Motor neuron (in vitro differentiated cells): Measurements from ENCODE around the gene PTPN11. TPM values are rescaled to one million over a fixed set of nuclear protein-coding genes. Genes with fewer than 3 reads are reported as not detected.
A peak's percentile ranks its signal among the peaks of the same experiment; 100 is the strongest.
"Not testable (repeated sequence)": the region's sequence is repeated elsewhere in the genome, so short reads cannot be mapped to it uniquely, and the experiment has no call there.

Source experiments
- ATAC-seq, 8 experiments: fragments of 200-7000 bp; cut with Tn5 transposase; replicated peaks in 6 of 8; 2 replicates each; pipeline ENCODE4 v1.8.0; 2021; ENCODE audit warnings: mild to moderate bottlenecking in 8 of 8, moderate library complexity in 8 of 8
- H3K27ac ChIP-seq, 2 donors: fragments of 250-450 bp; sonication (Bioruptor Pico); 2 replicates each; pipeline ENCODE4 v1.9.0; 2021; ENCODE audit warnings: antibody characterized with exemption in 2 of 2, mild to moderate bottlenecking in 2 of 2, moderate library complexity in 1 of 2
- H3K4me1 ChIP-seq, 2 donors: fragments of 250-450 bp; sonication (Bioruptor Pico); replicated peaks in 1 of 2; 2 replicates each; pipeline ENCODE4 v1.6.1; 2021; ENCODE audit warnings: antibody characterized with exemption in 2 of 2, mild to moderate bottlenecking in 2 of 2, moderate library complexity in 1 of 2
- H3K4me3 ChIP-seq, 5 donors: fragments of 250-450 bp; sonication (Bioruptor Pico); 2 replicates each; pipeline ENCODE4 v1.9.0; 2021; ENCODE audit warnings: antibody characterized with exemption in 5 of 5, mild to moderate bottlenecking in 5 of 5, moderate library complexity in 4 of 5
- WGBS, 10 experiments: fragments of 450-650 bp; shearing (Covaris generic); methylation state at CpG; one replicate each; pipeline ENCODE4 v1.0.0; 2022; 5-methylcytosine and 5-hydroxymethylcytosine counted together
- in situ Hi-C, 9 experiments: fragments of 400-800 bp; cut with MboI; loops; one replicate each; pipeline ENCODE4 v1.15.0; 2021; ENCODE audit warnings: low sequenced_read_pairs in 9 of 9, low pct_unique_long_range_greater_than_20kb in 2 of 9; ENCODE audit not compliant: unreplicated experiment in 9 of 9
- total RNA-seq, 8 experiments: library from RNA; unstranded; fragments of 300-600 nt; gene quantifications; 2 replicates each; pipeline versions ENCODE4 v1.2.3 to v1.2.4, GENCODE V29; 2022

PTPN11 gene
- total RNA-seq, 8 experiments from 2014 or later: 29.2 to 96.4 (median 49.9) TPM

DNA sequence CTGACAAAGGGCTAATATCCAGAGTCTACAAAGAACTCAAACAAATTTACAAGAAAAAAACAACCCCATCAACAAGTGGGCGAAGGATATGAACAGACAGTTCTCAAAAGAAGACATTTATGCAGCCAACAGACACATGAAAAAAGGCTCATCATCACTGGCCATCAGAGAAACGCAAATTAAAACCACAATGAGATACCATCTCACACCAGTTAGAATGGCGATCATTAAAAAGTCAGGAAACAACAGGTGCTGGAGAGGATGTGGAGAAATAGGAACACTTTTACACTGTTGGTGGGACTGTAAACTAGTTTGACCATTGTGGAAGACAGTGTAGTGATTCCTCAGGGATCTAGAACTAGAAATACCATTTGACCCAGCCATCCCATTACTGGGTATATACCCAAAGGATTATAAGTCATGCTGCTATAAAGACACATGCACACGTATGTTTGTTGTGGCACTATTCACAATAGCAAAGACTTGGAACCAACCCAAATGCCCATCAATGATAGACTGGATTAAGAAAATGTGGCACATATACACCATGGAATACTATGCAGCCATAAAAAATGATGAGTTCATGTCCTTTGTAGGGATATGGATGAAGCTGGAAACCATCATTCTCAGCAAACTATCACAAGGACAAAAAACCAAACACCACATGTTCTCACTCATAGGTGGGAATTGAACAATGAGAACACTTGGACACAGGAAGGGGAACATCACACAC is 28.7 kb upstream of the PTPN11 start:
- ATAC-seq, H3K4me3 ChIP-seq, H3K27ac ChIP-seq: not testable (repeated sequence)
- H3K4me1 ChIP-seq: peaks cover 12% of the 10 kb centered on the region in 2 donors
- 90% methylated on average over 1 of the region's 4 CpGs; no CpG with 5 or more reads in 9 of the 10 experiments for WGBS, 10 experiments
- in situ Hi-C loops: loop anchor here in 3 of 9 experiments (25.0 kb wide), 2 partner anchors 103 to 128 kb away; no protein-coding TSS in a partner anchor

DNA sequence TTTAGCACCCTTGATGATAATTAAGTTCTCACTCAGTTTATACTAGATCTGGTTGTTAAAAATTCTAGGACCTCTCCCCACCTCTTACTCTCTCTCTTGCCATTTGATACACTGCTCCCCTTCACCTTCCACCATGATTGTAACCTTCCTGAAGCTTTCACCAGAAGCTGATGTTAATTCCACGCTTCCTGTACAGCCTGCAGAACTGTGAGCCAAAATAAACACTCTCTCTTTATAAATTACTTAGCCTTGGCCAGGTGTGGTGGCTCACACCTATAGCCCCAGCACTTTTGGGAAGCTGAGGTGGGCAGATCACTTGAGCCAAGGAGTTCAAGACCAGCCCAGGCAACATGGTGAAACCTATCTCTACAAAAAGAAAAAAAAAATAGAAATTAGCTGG is 25.4 kb upstream of the PTPN11 start:
- no peak for ATAC-seq
- Histone ChIP-seq H3K4me1 (no peaks in the 10 kb centered on the region), H3K4me3 (no peak overlapping the region), H3K27ac (no peak overlapping the region)
- in situ Hi-C loops: loop anchor here in 3 of 9 experiments (25.0 kb wide), 2 partner anchors 106 to 131 kb away; no protein-coding TSS in a partner anchor
- WGBS, 10 experiments: 40 to 100% (median 95%) methylated on average over 1 of the region's 1 CpG; no CpG with 5 or more reads in 4 of the 10 experiments

DNA sequence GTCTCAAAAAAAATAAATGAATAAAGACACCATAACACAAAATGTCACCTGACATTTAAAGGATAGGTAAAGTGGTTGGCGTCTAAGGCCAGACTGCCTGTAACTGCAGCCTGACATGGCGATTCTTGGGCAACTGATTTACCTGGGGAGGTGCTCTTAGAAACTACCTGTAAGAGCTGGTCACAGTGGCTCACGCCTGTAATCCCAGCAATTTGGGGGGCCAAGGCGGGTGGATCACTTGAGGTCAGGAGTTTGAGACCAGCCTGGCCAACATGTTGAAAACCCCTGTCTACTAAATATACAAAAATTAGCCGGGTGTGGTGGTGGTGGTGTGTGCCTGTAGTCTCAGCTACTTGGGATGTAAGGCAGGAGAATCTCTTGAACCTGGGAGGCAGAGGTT is 17.7 kb upstream of the PTPN11 start:
- in situ Hi-C loops: no loop called here
- 60 to 92% (median 82%) methylated on average over 1 to 5 of the region's 5 CpGs; no CpG with 5 or more reads in 2 of the 10 experiments for WGBS, 10 experiments
- ATAC-seq: peak in 1 of 8 experiments; percentile 7

DNA sequence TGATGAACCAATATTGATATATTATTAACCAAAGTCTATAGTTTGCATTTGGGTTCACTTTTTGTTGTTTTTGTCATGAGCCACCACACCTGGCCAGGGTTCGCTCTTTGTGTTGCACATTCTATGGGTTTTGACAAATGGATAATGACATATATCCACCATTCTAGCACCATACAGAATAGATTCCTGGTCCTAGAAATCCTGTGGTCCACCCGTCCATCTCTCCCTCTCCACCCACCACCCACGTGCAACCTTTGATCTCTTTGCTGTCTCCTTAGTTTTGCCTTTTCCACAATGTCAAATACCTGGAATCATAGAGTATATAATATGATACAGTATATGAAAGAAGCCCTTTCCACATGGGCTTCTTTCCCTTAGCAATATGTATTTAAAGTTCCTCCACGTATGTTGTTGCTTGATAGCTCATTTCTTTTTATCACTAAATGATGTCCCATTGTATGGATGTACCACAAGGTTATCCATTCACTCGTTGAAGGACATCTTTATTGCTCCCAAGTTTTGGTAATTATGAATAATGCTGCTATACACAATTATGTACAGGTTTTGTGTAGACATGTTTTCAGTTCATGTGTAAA is 16.7 kb upstream of the PTPN11 start:
- peaks cover 0 to 1% of the 10 kb centered on the region in 2 donors for H3K4me1 ChIP-seq
- H3K27ac ChIP-seq: no peak overlapping the region
- in situ Hi-C loops: no loop called here
- no peak overlapping the region for H3K4me3 ChIP-seq
- WGBS, 10 experiments: 19 to 91% (median 66%) methylated on average over 3 to 4 of the region's 5 CpGs; no CpG with 5 or more reads in 1 of the 10 experiments
- peak in 2 of 8 experiments; percentile 6 to 42 for ATAC-seq

More for the DNA sequence above, 17.7 kb upstream of the PTPN11 start:
- Histone ChIP-seq H3K27ac (no peak overlapping the region), H3K4me1 (no peaks in the 10 kb centered on the region), H3K4me3 (no peak overlapping the region)

DNA sequence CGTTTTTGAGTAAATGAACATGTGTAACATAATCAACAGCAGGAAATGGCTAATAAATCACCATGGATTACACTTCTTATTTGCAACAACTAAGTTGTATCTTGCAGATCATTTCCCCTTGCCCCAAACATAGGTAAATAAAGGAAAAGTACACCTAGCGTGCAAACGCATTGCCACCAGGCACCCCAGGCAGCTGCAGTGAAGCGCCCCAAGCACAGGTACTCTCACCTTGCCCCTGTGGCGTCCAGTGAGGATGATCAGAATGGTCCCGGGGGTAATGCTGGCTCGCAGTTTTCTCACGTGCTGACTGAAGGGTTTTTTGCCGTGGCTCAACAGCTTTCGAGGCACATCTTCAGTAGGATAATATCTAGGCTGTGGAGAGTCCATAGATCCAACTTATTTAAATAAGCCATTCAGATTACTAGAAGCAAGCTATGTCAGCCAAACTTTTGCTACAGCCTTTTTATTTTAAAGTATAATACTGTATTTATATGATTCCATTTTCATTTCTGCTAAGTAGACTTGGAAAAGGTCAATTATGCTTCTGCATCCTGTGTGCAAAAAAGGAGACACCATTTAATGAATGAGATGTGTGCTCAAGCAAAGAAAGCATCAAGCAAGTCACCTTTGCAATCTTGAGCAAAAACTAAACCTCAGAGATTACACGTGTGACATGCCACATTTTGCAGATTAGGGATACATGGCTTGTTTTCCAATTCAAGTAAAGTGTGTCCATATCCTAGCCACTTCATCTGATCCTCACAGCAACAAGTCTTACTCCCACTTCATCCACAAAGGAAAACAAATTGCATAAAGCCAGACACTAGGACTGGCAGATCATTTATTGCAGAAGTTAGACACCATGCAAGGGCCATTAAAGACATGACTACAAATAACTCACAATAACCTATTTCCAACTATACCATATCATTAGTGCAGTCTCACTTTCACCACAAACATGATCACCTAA is 11.9 kb upstream of the PTPN11 start:
- H3K27ac ChIP-seq: no peak overlapping the region
- ATAC-seq: no peak
- in situ Hi-C loops: no loop called here
- 20 to 89% (median 67%) methylated on average over 1 to 5 of the region's 11 CpGs; no CpG with 5 or more reads in 3 of the 10 experiments for WGBS, 10 experiments
- H3K4me1 ChIP-seq: peaks cover 11 to 18% of the 10 kb centered on the region in 2 donors
- no peak overlapping the region for H3K4me3 ChIP-seq

DNA sequence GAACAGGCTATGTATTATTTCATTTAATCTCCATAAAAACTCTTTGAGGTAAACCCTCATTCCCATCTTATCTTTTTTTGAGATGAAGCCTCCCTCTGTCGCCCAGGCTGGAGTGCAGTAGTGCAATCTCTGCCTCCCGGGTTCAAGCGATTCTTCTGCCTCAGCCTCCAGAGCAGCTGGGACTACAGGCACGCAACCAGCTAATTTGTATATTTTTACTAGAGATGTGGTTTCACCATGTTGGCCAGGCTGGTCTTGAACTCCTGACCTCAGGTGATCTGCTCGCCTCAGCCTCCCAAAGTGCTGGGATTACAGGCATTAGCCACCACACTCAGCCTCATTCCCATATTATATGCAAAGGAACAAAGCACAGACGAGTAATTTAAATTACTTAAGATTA is 11.1 kb upstream of the PTPN11 start:
- Histone ChIP-seq H3K4me3 (peak overlapping the region in 2 of 5 donors; percentile 55 to 90), H3K4me1 (peaks cover 11 to 18% of the 10 kb centered on the region in 2 donors)
- WGBS, 10 experiments: 47 to 100% (median 87%) methylated on average over 1 to 5 of the region's 6 CpGs; no CpG with 5 or more reads in 3 of the 10 experiments
- in situ Hi-C loops, ATAC-seq, H3K27ac ChIP-seq: not testable (repeated sequence)

DNA sequence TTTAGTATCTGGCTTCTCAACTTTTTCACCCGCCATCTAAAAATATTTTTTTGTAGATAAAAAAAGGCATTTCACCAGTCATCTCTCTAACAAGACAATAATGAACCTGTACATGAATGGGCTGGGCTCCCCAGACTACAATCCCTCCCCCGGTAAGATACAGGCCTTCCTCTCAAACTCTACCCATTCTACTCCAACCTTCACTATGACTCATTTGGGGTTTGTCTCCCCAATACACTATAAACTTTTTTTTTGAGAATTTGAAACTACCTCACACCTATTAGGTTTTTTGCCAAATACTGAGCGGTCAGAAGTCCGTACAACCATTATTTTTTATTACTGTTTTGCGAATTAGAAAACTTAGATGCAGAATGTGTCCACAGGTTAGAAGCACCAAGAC is 10.1 kb upstream of the PTPN11 start:
- peak overlapping the region; percentile 92 to 93 for H3K27ac ChIP-seq

DNA sequence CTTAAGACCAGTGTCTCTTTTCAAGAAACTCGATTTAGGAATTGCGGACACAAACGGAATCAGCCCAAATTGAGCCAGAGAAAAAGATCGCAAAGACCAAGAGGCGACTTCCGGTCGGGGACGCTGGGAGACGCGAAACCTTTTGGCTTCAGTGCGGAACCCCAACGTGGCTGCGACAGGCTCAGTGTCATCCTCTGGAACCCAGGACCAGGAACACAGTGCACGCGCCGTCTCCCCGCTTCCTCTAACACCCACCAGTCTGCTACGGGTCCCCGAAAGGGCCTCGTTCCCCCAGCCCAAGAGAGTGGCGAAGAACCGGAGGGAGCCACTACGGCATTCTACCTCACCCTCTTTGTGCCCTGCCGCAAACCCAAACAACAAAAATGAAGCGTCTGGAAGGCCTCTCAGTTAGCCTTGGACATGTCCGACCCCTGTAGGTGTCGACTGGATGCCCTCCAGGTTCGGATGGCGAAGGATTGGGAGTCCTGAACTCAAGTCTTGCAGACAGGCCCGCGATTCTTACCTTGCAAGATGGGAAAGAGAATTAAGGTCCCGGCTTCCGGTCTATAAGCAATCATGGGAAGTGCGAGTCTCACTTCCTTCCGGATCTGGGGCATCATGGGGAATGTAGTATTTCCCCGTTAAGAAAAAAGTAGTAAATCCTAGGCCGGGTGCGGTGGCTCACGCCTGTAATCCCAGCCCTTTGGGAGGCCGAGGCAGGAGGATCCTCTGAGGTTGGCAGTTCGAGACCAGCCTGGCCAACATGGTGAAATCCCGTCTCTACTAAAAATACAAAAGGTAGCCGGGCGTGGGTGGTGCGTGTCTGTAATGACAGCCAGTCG is 9.5 kb upstream of the PTPN11 start, which contains the start of gene RPL6:
Gene RPL6 (minus strand): TSS at position 542 of the 842 bp plus-strand sequence. CDS start 949 bp downstream, outside the sequence.
- ATAC-seq: peak; percentile 91 to 97 (median 96)
- Histone ChIP-seq H3K27ac (peak within 1 kb of the TSS; percentile 92 to 93), H3K4me3 (peak within 1 kb of the TSS; percentile 55 to 97 (median 72)), H3K4me1 (peaks cover 11 to 18% of the 10 kb centered on the region in 2 donors)
- WGBS, 10 experiments: 0 to 96% (median 7%) methylated on average over 3 to 39 of the region's 46 CpGs
- in situ Hi-C loops: no loop called here

More for the DNA sequence above, 10.1 kb upstream of the PTPN11 start:
- Histone ChIP-seq H3K4me1 (peaks cover 11 to 18% of the 10 kb centered on the region in 2 donors), H3K4me3 (peak overlapping the region; percentile 55 to 97 (median 72))
- in situ Hi-C loops: no loop called here
- WGBS, 10 experiments: 0 to 10% (median 0%) methylated on average over 1 to 5 of the region's 5 CpGs; no CpG with 5 or more reads in 1 of the 10 experiments
- peak in 1 of 8 experiments; percentile 3 for ATAC-seq

DNA sequence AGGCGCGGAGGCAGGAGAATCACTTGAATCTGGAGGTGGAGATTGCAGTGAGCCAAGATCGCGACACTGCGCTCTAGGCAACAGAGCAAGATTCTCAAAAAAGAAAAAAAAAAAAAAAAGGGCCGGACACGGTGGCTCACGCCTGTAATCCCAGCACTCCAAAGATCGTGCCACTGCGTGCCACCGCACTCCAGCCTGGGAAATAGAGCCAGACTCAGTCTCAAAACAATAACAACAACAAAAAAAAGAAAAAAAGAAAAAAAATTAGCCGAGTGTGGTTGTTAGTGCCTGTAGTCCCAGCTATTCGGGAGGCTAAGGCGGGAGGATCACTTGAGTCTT is 8.9 kb upstream of the PTPN11 start:
- no peak for ATAC-seq
- peaks cover 11 to 18% of the 10 kb centered on the region in 2 donors for H3K4me1 ChIP-seq
- in situ Hi-C loops: no loop called here
- no peak overlapping the region for H3K27ac ChIP-seq
- 76 to 100% (median 93%) methylated on average over 2 to 12 of the region's 14 CpGs; no CpG with 5 or more reads in 1 of the 10 experiments for WGBS, 10 experiments
- peak overlapping the region in 1 of 5 donors; percentile 97 for H3K4me3 ChIP-seq

DNA sequence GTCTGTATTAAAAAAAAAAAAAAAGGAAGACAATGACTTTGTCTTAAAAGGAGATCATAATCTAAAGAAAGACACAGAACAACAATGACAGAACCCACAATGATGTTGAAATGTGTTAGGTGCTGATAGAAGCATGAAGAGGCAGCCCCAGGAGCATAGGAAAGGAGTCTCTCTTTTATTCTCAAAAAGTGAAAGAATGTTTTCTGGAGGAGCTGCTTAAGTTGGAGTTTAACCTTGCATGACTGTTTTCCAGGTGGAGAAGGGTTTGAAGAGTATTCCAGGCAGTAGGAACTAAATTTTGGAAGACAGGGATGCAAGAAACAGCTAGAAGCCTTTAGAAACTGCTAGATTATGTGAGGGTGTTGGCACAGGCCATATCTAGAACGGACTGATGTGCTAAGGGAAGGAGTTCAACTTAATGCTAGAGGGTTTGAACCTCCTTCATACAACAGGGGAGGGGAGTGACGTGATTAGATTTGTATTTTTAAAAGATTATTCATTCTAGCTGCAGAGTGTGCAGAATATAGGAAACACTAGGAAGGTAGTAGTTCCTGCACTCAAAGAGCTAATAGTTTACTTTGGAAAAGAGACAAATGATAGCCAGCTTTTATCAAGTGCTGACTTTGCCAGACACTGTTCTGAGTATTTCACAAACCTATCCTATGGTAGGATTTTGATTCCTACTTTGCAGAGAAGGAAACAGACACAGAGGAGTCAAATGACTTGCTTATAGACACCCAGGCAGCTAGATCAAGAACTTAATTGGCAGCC is 4.7 kb upstream of the PTPN11 start:
- Histone ChIP-seq H3K4me1 (peaks cover 0 to 2% of the 10 kb centered on the region in 2 donors), H3K4me3 (no peak overlapping the region), H3K27ac (no peak overlapping the region)
- WGBS, 10 experiments: 0 to 54% (median 39%) methylated on average over 1 to 2 of the region's 2 CpGs; no CpG with 5 or more reads in 1 of the 10 experiments
- ATAC-seq: no peak
- in situ Hi-C loops: no loop called here

DNA sequence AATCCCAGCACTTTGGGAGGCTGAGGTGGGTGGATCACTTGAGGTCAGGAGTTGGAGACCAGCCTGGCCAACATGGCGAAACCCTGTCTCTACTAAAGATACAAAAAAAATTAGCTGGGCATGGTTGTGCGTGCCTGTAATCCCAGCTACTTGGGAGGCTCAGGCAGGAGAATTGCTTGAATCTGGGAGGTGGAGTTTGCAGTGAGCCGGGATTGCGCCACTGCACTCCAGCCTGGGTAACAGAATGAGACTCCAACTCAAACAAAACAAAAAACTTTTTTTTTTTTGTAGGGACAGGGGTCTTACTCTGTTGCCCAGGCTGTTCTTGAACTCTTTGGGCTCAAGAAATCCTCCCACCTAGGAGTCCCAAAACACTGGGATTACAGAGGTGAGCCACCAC is 3.3 kb upstream of the PTPN11 start:
- H3K4me3 ChIP-seq, ATAC-seq, in situ Hi-C loops, H3K27ac ChIP-seq: not testable (repeated sequence)
- 57 to 100% (median 83%) methylated on average over 1 to 2 of the region's 4 CpGs; no CpG with 5 or more reads in 6 of the 10 experiments for WGBS, 10 experiments
- peaks cover 7 to 11% of the 10 kb centered on the region in 2 donors for H3K4me1 ChIP-seq
